IMR-90 (cell line): ENCODE results near the gene UBE3A. TPM values are rescaled to one million over a fixed set of nuclear protein-coding genes. Genes with fewer than 3 reads are reported as not detected.
A peak's percentile ranks its signal among the peaks of the same experiment; 100 is the strongest.

Experiments
- ATAC-seq: fragments of 200-7000 bp; cut with Tn5 transposase; 2 replicates; pipeline ENCODE4 v1.9.1; 2020; ENCODE audit warnings: low read depth, mild to moderate bottlenecking, moderate library complexity
- BruUV-seq: library from RNA; stranded (reverse); fragments of 400-500 nt; replicated peaks from 2 replicates; lab custom pipeline; 2021; lab: Mats Ljungman, UMichigan
- CTCF ChIA-PET: fragments of 300-600 bp; formaldehyde crosslinking; extraction: SDS; loops from one replicate; lab custom pipeline; 2021; ENCODE audit warnings: antibody characterized with exemption; lab: Yijun Ruan, JAX
- POLR2A ChIA-PET: fragments of 300-600 bp; sonication (Branson Sonifier 250); formaldehyde crosslinking; loops from one replicate; lab custom pipeline; 2022; ENCODE audit warnings: antibody characterized with exemption; ENCODE audit not compliant: unreplicated experiment; lab: Charles Lee
- DNase-seq: peaks from one replicate; pipeline ENCODE4 v3.0.0; 2013
- H2AFZ ChIP-seq: replicated peaks from 2 replicates; pipeline ENCODE3; 2013; ENCODE audit warnings: low read length, mild to moderate bottlenecking; ENCODE audit not compliant: poor library complexity
- H2AK5ac ChIP-seq: 2 replicates; pipeline ENCODE4 v1.6.1; 2013; ENCODE audit warnings: low read depth, low read length, inconsistent platforms
- H2AK9ac ChIP-seq: replicated peaks from 2 replicates; pipeline ENCODE3; 2013; ENCODE audit warnings: mild to moderate bottlenecking, low read depth, low read length, moderate library complexity; ENCODE audit not compliant: poor library complexity
- H2BK120ac ChIP-seq: 2 replicates; pipeline ENCODE4 v1.6.1; 2013; ENCODE audit warnings: low read depth, low read length, inconsistent platforms
- H2BK15ac ChIP-seq: 3 replicates; pipeline ENCODE4 v1.6.1; 2013; ENCODE audit warnings: low read depth, low read length, inconsistent platforms
- H2BK20ac ChIP-seq: 2 replicates; pipeline ENCODE4 v1.6.1; 2013; ENCODE audit warnings: low read depth, mild to moderate bottlenecking, inconsistent platforms, low read length, moderate library complexity
- H2BK5ac ChIP-seq: 2 replicates; pipeline ENCODE4 v1.6.1; 2013; ENCODE audit warnings: mild to moderate bottlenecking, low read depth, low read length, inconsistent platforms; ENCODE audit not compliant: poor library complexity, severe bottlenecking
- H3K14ac ChIP-seq: replicated peaks from 2 replicates; pipeline ENCODE4 v1.6.1; 2013; ENCODE audit warnings: low read depth, low read length, inconsistent platforms
- H3K18ac ChIP-seq: 2 replicates; pipeline ENCODE4 v1.6.1; 2013; ENCODE audit warnings: low read depth, low read length, control low read depth
- H3K23ac ChIP-seq: 2 replicates; pipeline ENCODE4 v1.6.1; 2013; ENCODE audit warnings: low read depth, low read length, inconsistent platforms
- H3K27ac ChIP-seq: 2 replicates; pipeline ENCODE4 v1.5.1; 2013; ENCODE audit warnings: mild to moderate bottlenecking, control low read depth, low read length; ENCODE audit not compliant: insufficient read depth
- H3K27me3 ChIP-seq: 2 replicates; pipeline ENCODE4 v1.6.1; 2013; ENCODE audit warnings: low read length; ENCODE audit not compliant: control insufficient read depth, insufficient read depth
- H3K36me3 ChIP-seq: 2 replicates; pipeline ENCODE4 v1.6.1; 2013; ENCODE audit warnings: low read length, mixed read lengths; ENCODE audit not compliant: control insufficient read depth, insufficient read depth
- H3K4ac ChIP-seq: 2 replicates; pipeline ENCODE4 v1.6.1; 2013; ENCODE audit warnings: low read depth, low read length, inconsistent platforms
- H3K4me1 ChIP-seq: 2 replicates; pipeline ENCODE4 v1.6.1; 2013; ENCODE audit warnings: low read length, mixed read lengths; ENCODE audit not compliant: control insufficient read depth, insufficient read depth
- H3K4me2 ChIP-seq: 2 replicates; pipeline ENCODE4 v1.6.1; 2013; ENCODE audit warnings: low read depth, mild to moderate bottlenecking, control low read depth, low read length, moderate library complexity
- H3K4me3 ChIP-seq: 2 replicates; pipeline ENCODE4 v1.5.1; 2013; ENCODE audit warnings: low read depth, mild to moderate bottlenecking, control low read depth, low read length, moderate library complexity; ENCODE audit not compliant: insufficient read depth
- H3K56ac ChIP-seq: 2 replicates; pipeline ENCODE4 v1.6.1; 2013; ENCODE audit warnings: low read length, inconsistent platforms; ENCODE audit not compliant: insufficient read depth; ENCODE audit errors: extremely low read depth
- H3K79me1 ChIP-seq, 2 experiments: 2 replicates each; pipeline ENCODE4 v1.6.1; 2013; ENCODE audit warnings: low read length in 2 of 2, inconsistent platforms in 1 of 2, low read depth in 1 of 2
- H3K9ac ChIP-seq: 2 replicates; pipeline ENCODE4 v1.6.1; 2013; ENCODE audit warnings: low read depth, low read length, control low read depth
- H3K9me1 ChIP-seq: 2 replicates; pipeline ENCODE4 v1.6.1; 2013; ENCODE audit warnings: low read length, inconsistent platforms; ENCODE audit not compliant: insufficient read depth
- H3K9me3 ChIP-seq: 2 replicates; pipeline ENCODE4 v1.6.1; 2013; ENCODE audit warnings: low read length; ENCODE audit not compliant: control insufficient read depth, insufficient read depth
- H4K20me1 ChIP-seq: 2 replicates; pipeline ENCODE4 v1.6.1; 2013; ENCODE audit warnings: low read length, inconsistent platforms; ENCODE audit not compliant: insufficient read depth
- H4K5ac ChIP-seq: 2 replicates; pipeline ENCODE4 v1.6.1; 2013; ENCODE audit warnings: mild to moderate bottlenecking, low read depth, low read length, control low read depth
- H4K8ac ChIP-seq, 2 experiments: 2 replicates each; pipeline ENCODE4 v1.6.1; 2013; ENCODE audit warnings: low read depth in 2 of 2, low read length in 2 of 2, control low read depth in 1 of 2, inconsistent platforms in 1 of 2
- H4K91ac ChIP-seq: 2 replicates; pipeline ENCODE4 v1.6.1; 2013; ENCODE audit warnings: low read depth, low read length, inconsistent platforms; ENCODE audit not compliant: insufficient read depth
- MAZ ChIP-seq: IDR thresholded peaks from 2 replicates; pipeline ENCODE4 v1.6.1; 2012; ENCODE audit warnings: low read depth, mild to moderate bottlenecking, low read length, improper control_type of control experiment, moderate library complexity, borderline replicate concordance
- RCOR1 ChIP-seq: IDR thresholded peaks from 2 replicates; pipeline ENCODE4 v1.6.1; 2012; ENCODE audit warnings: mild to moderate bottlenecking, low read length, improper control_type of control experiment; ENCODE audit not compliant: insufficient replicate concordance
- USF2 ChIP-seq: fragments of 150-350 bp; IDR thresholded peaks from 2 replicates; pipeline ENCODE4 v1.6.1; 2017; ENCODE audit warnings: mild to moderate bottlenecking, antibody characterized with exemption, low read length, low read depth
- WGBS, 2 experiments: methylation state at CpG; one replicate each; pipeline versions ENCODE4 v1.1.5 to v1.1.7; 2013; ENCODE audit warnings: missing lambda C conversion rate in 2 of 2; ENCODE audit not compliant: insufficient read length in 1 of 2; ENCODE audit errors: extremely low coverage in 2 of 2; 5-methylcytosine and 5-hydroxymethylcytosine counted together
- dilution Hi-C: fragments of 300-500 bp; cut with HindIII; formaldehyde crosslinking; loops from one replicate; pipeline ENCODE4 v1.14.3; 2018; ENCODE audit warnings: low sequenced_read_pairs; ENCODE audit not compliant: unreplicated experiment
- in situ Hi-C: fragments of 300-500 bp; cut with MboI; formaldehyde crosslinking; loops from 3 replicates; pipeline ENCODE4 v1.14.3; 2019; ENCODE audit warnings: low sequenced_read_pairs, inconsistent platforms, mixed read lengths
- intact Hi-C: fragments of 100-400 bp; cut with micrococcal nuclease; formaldehyde crosslinking; loops from 2 replicates; pipeline ENCODE4 v1.10.0; 2022
- polyA plus RNA-seq, 3 experiments: library from polyadenylated mRNA; depleted of rRNA; stranded (reverse); fragments of >200 nt; gene quantifications; 2 replicates each; pipeline ENCODE4 v1.2.3, GENCODE V29; 2012; ENCODE audit warnings: low replicate concordance in 1 of 3
- total RNA-seq: library from RNA; depleted of rRNA; stranded (reverse); fragments of >200 nt; gene quantifications from 2 replicates; pipeline ENCODE4 v1.2.3, GENCODE V29; 2012

Gene UBE3A
- total and polyA plus RNA-seq, 2 of the 4 experiments (the other 2 are of a cell fraction) = 19.3 to 53.2 TPM

- Histone ChIP-seq H4K8ac (no peak overlapping the region), H3K14ac (no peak overlapping the region), H2BK120ac (no peak overlapping the region), H3K9ac (no peak overlapping the region), H3K36me3 (no peaks in the 10 kb centered on the region), H3K56ac (no peak overlapping the region), H3K4ac (no peak overlapping the region), H3K9me3 (peaks cover 3% of the 10 kb centered on the region; the same call in 1 of the 2 replicates), H3K23ac (no peak overlapping the region), H3K9me1 (no peaks in the 10 kb centered on the region), H3K18ac (no peak overlapping the region), H2AK5ac (no peak overlapping the region), H2BK15ac (no peak overlapping the region), H2AFZ (no peak overlapping the region), H3K4me3 (0 out of 2 replicates have a peak overlapping the region, but pooled peaks have one; percentile 20), H2BK20ac (no peak overlapping the region), H3K27me3 (no peaks in the 10 kb centered on the region), H2AK9ac (no peak overlapping the region), H3K4me1 (no peaks in the 10 kb centered on the region), H4K91ac (no peak overlapping the region), H4K5ac (no peak overlapping the region), H3K79me1 (no peaks in the 10 kb centered on the region), H4K20me1 (no peaks in the 10 kb centered on the region), H3K27ac (no peak overlapping the region), H3K4me2 (peak overlapping the region; percentile 58), H2BK5ac (no peak overlapping the region)
- no peak for ATAC-seq
- no TSS peak for BruUV-seq
- POLR2A ChIA-PET = no interaction called here
- intact Hi-C loops = no loop called here
- CTCF ChIA-PET = no interaction called here
- WGBS, 2 experiments = no CpG with 5 or more reads among the region's 3 CpGs
- dilution Hi-C loops = no loop called here
- in situ Hi-C loops = no loop called here
- TF ChIP-seq RCOR1 (no peak), USF2 (no peak), MAZ (no peak)
- DNase-seq = no peak
Measured at GRCh38 chr15:25456196-25456595, 17.4 kb upstream of the UBE3A start.
